GM12873 (cell line): ENCODE measurements around the gene M6PR.
A peak's percentile ranks its signal among the peaks of the same experiment; 100 is the strongest.

ENCODE experiments used
- TF ChIP-seq, protein P1 (sequence below): IDR thresholded peaks from 2 replicates; pipeline ENCODE4 v1.5.1; 2012; ENCODE audit warnings: low read depth, mild to moderate bottlenecking, moderate library complexity, low read length, control low read depth; ENCODE audit not compliant: insufficient read depth; ENCODE audit errors: missing control alignments

Gene M6PR

DNA sequence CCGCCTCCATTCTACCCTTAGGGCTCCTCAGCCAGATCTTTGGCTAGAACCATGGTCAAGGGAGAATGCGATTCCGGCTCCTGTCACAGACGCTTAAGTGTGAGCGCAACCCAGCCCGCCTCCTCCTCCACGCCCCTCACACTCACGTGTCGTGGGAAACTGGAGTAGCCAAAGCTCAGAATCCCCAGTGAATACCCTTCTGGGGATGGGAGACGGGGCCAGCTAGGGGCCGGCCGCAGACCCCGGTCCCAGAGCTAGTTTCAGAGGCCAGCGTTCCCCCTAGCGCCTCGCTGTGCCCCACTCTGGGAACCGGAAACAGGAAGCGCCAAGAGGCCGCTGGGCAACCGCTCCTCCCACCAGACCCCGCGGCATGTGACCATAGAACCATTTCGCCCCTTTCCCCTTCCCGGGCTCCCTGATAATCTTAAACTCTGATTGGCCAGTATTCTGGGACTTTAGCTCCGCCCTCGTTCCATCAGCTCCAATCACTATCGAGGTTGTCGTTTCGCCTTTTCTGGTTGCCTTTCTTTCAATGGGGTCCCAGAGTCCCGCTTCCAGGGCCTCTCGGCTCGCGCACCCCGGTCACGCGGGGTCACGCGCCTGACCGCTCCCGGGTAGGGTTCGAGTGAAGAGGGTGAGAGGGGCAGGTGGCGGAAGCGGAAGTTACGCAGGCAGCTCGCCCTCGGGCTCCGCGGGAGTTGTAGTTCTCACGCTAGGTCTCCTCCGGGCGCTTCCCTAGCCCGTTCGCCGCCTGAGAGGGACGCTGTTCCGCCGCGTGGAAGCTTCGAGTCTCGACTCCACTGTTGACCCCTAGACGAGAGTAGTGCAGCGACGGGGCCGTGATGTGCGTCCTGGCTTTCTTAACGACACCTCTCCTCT lies at the start of gene M6PR:
M6PR (minus strand) TSS at position 304 of the 879 bp plus-strand sequence. CDS start 3,241 bp downstream, outside the sequence.
- TF ChIP-seq, protein P1, sequence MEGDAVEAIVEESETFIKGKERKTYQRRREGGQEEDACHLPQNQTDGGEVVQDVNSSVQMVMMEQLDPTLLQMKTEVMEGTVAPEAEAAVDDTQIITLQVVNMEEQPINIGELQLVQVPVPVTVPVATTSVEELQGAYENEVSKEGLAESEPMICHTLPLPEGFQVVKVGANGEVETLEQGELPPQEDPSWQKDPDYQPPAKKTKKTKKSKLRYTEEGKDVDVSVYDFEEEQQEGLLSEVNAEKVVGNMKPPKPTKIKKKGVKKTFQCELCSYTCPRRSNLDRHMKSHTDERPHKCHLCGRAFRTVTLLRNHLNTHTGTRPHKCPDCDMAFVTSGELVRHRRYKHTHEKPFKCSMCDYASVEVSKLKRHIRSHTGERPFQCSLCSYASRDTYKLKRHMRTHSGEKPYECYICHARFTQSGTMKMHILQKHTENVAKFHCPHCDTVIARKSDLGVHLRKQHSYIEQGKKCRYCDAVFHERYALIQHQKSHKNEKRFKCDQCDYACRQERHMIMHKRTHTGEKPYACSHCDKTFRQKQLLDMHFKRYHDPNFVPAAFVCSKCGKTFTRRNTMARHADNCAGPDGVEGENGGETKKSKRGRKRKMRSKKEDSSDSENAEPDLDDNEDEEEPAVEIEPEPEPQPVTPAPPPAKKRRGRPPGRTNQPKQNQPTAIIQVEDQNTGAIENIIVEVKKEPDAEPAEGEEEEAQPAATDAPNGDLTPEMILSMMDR: peak; percentile 74

DNA sequence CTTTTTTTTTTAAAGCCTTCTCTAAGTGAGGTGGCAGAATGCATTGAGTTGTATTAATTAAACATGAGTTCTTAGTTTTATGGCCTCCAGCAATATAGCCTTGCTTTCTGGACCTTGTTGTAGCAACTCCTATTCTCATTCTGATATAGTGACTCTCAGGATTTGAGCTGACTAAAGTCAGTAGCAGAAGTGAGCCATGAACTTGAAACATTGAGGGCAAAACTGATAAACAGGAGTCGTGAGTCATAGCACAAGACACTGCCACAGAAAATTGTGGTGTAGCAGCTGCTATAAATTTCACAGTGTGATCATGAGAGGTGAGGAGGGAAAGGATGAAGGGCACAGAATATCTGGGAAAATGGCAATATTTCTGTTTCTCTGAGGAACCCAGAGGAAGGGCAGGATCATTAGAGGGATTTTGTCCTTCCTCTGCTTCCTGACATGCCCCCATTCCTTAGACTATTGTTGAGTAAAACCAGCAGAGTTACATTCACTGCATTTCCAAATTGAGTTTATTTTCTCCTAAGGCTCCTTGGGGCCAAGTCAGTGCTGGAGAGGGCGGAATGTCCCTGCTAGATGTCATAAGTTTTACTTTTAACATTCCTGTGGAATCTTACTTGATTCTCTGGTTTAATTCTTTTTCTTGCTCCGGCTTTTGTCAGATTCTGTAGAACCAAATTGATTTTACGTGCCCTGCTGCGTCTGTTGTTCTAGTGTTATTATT lies 47.4 kb upstream of the M6PR start:
- TF ChIP-seq, protein P1: no peak

DNA sequence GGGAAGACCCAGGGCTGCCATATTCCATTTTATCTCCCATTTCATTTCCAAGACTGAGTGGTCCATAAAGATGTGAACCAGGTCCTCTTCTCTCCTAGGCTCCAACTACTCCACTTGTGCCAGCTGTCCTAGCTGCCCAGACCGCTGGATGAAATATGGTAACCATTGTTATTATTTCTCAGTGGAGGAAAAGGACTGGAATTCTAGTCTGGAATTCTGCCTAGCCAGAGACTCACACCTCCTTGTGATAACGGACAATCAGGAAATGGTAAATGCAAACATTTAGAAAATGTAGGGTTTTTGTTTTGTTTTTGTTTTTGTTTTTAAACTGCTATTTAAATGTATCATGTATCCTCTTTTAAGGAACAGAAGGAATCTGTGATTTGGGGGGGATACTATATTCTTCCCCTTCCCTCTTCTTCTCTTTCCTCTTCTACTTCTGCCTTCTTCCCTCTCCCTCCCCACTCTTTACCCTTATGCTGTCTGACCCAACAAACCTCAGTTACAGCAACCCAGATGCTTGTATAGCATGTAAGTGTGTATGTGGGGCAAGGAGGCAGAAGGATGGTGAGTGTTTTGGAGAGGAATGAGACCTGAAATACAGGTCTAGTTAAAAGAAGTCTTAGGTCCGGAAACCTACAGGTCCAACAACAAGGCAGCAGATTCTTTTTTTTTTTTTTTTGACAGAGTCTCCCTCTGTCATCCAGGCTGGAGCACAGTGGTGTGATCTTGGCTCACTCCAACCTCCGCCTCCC lies 45.8 kb upstream of the M6PR start:
- TF ChIP-seq, protein P1: no peak

DNA sequence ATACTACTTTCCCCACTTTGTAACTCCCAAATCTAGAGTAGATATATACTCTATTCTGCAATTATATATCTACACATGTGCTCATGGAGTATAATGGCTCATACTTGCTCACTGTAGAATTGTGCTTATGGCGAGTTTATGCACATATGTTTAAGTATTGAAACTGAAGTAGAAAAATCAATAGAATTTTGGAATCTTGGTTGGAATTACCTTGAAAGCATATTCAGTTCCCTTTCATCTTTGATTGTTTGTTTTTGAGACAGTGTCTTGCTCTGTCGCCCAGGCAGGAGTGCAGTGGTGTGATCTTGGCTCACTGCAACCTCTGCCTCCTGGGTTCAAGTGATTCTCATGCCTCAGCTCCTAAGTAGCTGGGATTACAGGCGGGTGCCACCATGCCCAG lies 44.4 kb upstream of the M6PR start:
- TF ChIP-seq, protein P1: no peak

DNA sequence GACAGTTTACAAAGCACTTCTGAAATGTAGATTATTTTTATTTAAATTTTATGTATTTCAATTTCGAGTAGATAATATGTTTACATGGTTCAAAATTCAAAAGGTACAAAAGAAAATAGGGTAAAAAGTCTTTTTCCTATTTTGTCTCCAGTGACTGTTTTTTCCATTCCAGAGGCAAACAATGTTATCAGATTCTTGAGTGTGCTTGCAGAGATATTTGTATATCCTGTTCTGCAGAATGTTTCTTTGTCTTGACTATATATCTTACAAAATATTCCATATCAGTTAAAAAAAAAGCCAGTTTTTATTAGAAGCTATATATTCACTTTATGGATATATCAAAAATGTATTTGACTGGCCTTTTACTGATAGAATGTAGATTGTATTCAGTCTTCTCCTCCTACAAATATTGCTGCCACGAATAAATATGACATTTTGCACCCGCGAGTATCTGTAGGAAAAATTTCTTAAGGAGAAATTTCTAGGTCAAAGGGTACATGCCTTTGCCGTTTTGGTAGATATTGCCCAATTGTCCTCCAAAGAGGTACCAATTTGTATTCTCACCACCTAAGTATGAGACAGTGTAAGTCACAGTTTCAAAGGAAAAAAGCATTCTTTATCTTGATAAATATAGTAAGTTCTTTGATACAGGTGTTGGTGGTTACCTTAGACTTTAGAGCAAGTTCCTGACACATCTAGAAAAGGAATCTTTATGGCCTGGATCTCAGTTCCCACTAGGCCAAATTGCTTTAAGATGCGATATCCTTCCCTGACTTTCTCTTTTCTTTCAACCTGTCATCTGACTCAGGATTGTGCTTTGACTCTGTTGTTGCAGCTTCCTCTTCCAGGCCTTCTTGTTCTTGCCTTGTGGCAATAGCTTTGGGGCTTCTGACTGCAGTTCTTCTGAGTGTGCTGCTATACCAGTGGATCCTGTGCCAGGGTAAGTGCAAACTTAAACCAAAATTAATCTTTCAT lies 42.2 kb upstream of the M6PR start:
- TF ChIP-seq, protein P1: no peak

DNA sequence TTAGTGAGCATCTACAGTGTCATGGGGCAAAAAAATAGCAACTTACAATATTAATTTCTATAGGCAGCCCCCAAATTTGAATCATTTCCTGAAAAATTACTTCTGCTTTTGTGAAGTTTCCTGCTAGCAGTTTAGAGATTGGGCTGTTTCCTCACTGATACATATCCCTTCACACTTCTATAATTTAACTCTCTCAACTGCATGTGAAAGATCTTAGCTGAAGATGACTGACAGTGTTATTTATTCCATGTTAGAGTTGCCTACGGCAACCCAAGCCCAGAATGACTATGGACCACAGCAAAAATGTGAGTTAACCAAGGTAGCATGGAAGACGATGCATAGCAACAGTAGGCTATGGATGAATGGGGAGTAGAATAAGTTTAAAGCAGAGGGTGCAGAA lies 40.0 kb upstream of the M6PR start, which contains the start of gene KLRG1:
KLRG1 (plus strand) TSS at position 134 of the 400 bp plus-strand sequence; CDS start at position 224, 90 bp downstream.
- TF ChIP-seq, protein P1: no peak
